Activated CD8-positive, alpha-beta memory T cell treated with anti-CD3 and anti-CD28 coated beads, Interleukin-2, amount 50 U/mL, for 4 hours (primary cell): ENCODE results near the gene SCFD2.
"Not testable (repeated sequence)": the region's sequence is repeated elsewhere in the genome, so short reads cannot be mapped to it uniquely, and the experiment has no call there.

Experiments
- DNase-seq: peaks from one replicate; pipeline ENCODE4 v3.0.0-alpha.2; 2020

The SCFD2 gene

DNA sequence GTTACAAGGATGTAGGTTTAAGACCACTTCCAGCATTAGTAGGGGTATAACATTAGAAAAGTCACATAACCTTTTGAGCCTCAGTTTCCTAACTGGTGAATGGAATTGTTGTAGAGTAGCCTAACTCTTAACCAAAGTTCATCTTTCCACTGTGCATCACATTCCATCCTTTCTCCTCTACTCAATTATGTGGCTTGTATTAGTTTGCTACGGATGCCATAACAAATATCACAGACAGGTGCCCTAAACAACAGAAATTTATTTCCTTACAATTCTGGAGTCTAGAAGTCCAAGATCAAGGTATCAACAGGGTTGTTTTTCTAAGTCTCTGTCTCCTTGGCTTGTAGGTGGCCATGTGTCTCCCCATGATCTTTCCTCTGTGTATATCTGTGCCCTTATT, 271.8 kb downstream of the SCFD2 start:
- no peak for DNase-seq

DNA sequence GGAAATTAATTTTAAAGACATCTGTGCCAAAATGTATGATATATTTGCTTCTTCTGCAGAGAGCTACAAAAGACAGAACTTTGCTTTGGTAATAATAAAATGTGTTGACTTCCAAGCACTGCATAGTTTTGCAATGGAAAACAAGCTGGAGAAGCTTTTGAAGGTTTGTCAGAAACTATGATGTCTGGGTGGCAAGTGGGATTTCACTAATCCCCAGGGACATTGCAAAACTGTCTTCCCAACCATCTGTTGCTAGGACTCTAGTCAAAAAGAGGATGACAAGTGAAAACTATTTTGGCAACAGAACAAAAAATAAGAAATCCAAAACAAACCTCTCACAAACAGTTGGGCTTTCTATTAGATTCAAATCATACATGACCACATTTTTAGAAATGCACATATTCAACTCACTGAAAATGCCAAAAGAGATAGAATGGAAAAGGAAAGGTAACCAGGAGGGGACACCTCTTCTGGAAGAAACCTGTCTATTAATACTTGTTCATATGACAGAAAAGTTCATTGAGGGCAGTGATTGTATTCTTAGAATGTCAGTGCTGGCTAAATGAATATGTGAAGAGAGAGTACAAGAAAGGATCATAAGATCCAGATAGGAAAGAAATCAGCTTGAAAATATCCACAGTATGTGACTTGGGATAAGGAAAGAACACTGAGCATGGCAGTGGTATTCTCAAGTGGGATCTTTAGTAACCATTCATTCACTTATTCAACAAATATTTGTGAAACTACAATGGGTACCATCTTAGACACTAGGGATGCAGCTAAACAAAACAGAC, 275.7 kb downstream of the SCFD2 start:
- DNase-seq: no peak

DNA sequence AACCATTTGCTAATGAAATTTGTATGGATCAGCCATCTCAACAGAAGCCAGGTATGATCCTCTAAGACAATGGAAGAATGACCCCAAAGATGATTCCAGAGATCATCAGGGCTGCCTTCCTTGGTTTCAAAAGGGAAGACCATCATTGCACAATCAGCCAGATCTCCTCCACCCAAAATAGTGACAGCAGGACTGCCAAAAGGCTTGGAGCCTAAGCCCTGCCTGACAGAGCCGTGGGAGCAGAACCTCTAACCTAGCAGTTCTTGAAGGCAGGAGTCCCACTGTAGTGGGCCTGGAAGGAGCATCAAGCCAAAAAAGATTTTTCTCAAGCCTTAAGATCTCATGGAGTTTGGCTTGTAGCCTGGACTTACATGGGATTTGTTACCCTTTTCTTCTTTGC, 277.7 kb downstream of the SCFD2 start:
- DNase-seq: no peak

DNA sequence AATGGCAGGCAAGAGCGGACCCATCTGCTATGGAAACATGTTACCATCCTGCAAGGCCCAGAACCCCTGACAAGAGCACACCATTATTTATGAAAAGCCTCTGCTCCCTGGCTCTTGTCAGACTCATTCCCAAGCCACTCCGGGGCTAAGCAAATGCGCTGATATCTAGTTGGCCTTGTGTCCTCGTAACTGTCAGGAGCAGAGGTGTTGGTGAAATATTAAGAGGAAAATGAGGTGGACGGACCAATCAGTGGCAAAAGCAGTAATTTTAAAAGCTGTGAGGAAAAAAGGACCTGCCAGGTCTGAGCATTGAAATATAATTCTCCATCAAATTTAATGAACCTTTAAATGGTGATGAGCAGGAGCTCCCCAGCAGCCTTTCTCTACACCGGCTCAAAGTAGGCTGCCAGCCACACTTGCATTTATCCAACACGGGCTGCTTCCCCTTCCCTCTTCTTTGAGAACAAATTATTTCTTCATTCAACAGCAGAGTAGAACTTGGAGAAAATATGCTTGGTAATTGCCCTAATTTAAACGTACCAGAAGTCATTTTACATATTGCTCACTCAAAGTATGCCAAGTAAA, 289.4 kb downstream of the SCFD2 start:
- no peak for DNase-seq

DNA sequence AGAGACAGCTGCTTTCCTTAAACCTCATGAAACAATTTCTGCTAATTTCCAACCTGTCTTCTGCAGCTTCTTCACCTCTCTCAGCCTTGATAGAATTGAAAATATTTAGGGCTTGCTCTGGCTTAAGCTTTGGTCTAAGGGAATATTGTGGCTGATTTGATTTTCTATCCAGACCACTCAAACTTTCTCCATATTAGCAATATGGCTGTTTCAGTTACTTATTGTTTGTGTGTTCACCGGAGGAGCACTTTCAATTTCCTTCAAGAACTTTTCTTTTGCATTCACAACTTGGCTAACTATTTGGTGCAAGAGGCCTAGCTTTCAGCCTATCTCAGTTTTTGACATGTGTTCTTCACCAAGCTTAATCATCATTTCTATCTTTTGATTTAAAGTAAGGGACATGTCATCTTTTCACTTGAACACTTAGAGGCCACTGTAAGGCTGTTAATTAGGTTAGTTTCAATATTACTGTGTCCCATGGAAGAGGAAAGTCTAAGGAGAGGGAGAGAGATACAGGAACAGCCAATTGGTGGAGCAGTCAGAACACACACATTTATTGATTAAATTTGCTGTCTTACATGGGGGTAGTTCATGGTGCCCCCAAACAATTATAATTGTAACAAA, 290.6 kb downstream of the SCFD2 start:
- no peak for DNase-seq

DNA sequence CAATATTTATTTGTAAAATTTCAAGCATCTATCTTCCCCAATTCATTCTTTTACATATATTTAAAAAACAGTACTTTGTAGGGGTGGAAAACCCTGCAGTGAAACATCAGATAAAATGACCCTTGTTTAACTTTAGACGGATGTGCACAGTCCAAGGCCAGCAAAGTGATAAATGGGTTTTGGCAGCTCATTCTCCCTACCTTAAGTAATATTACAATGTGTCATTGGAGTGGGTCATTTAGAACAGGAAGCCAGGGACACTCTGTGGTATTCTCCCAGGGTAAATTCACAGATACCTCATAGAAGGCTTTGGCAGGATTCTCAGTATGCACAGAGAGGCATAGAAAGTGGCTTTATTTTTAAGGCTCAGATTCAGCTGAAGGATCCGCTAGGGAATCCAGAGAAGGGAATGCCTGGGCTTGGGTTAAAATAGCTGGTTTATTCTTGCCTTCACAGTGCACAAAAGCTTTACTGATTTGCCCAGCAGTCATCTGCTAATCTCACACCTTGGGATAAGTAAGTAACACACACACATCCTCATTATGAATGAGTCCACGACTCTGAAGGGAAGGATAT, 297.0 kb downstream of the SCFD2 start:
- DNase-seq: no peak

DNA sequence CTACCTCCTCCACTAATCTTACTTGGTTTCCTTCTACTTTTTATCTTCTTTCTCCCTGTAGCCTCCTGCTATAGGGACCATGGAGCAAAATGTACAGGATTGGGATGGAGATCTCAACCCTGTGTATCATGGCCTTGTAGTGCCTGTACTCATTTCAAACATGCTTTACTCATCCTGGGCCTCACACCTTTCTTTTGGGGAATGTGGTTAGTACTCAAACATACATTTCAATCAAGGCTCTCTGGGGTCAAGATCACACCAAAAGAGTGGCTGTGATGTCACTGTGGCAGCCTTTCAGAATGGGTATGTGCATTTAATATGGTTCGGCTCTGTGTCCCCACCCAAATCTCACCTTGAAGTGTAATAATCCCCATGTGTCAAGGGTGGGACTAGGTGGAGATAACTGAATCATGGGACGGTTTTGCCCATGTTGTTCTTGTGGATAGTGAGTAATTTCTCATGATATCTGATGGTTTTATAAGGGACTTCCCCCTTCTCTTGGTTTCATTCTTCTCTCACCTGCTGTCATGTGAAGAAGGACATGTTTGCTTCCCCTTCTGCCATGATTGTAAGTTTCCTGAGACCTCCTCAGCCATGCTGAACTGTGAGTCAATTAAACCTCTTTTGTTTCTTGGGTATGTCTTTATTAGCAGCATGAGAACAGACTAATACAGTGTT, 298.6 kb downstream of the SCFD2 start:
- DNase-seq: no peak

DNA sequence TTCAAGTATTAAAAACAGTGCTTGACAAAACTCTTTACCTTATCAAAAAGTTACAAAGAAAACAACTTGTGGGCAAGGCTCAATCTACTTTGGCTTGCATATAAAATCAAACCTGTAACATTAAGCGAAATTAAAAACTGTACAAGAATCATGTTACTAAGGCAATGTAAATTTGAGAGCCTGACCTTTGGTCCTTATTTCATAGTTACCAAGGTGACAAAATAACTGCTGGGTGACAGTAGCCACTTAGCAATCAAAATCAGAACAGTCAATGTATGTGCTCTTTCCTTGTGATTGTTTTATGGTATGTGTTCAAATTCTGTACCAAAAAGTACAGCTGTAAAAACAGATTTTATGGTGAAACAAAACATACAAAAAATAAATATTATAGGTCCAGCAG, 299.7 kb downstream of the SCFD2 start:
- DNase-seq: no peak

DNA sequence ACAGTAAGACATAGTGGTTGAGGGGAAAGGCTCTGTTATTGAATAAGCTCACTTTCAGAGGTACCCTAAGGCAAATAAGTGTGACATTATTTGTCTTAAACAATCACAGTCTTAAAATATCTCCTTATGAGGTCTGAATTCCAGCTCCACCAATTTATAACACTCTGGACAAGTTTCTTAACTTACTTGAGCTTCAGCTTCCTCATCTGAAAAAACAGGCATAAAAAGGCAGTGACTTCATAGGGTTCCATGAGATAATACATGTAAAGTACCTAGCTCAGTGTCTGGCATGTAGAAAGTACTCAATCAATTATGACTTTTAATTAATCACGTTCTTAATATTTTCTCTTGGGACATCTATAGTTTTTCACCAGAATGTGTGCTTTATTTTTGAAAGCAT, 301.3 kb downstream of the SCFD2 start:
- no peak for DNase-seq

DNA sequence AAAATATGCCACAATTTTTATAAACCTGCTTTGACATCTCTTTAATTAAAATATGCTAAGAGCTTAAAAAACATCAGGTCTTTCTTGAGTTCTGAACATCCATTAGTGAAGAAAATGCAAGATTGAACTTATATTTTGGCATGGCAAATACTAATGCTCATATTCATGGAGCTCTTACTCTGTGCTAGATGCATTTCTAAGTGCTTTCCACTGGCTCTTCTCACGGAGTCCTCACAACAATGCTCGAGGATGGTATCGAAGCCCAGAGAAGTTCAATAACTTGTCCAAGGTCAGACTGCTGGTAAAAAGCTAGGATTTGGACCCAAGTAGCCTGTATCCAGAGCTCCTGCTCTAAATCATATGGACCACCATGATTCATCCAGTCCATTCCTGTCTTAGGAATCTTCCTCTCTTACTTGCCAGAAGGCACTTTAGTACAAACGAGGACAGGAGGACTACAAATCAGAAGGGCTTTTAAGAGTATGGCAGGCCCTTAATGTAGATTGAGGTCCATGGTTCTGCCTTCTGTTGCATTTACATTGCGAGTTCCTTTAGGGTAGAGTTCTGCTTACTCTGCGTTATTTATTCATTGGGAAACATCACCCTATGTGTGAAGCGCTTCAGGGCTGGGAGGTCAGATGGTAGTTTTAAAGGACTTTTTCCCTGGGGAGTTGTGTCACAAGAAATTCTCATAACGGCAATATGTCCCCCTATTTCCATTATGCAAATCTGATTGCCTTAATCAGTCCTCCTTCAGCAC, 304.6 kb downstream of the SCFD2 start:
- no peak for DNase-seq

DNA sequence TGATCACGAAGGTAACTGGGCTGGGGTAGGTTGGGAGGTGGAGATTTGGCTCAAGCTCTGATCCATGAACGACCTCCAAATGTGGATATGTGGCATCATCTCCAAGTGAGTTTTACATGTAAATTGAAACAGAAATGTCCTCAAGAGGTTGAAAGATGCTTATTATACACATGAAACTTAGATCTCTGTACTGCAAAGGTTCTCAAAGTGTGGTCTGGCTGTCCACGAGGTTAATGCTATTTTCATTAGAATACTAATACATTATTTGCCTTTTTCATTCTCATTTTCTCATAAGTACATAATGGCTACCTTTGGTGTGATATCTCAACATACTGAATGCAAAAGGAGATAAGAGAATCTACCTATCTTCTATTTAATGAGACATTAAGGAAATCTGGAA, 305.6 kb downstream of the SCFD2 start:
- no peak for DNase-seq

DNA sequence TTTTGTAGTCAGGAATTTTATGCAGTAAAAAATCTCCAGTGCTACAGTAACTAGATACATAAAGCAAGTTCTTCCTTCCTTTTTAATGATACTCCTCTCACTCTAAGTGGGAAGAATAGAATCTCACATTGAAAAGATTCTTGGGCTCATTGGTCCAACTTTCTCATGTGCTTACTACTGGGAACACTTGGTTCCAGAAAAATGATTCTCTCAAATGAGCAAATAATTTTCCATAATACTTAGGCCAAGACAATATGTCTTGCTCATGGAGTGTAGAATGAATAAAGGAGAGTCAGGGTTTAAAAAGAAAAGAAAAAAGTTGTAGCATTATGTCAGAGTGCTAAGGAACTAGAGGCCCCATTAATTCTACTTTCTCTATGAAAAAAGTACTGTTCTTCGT, 306.0 kb downstream of the SCFD2 start:
- no peak for DNase-seq

DNA sequence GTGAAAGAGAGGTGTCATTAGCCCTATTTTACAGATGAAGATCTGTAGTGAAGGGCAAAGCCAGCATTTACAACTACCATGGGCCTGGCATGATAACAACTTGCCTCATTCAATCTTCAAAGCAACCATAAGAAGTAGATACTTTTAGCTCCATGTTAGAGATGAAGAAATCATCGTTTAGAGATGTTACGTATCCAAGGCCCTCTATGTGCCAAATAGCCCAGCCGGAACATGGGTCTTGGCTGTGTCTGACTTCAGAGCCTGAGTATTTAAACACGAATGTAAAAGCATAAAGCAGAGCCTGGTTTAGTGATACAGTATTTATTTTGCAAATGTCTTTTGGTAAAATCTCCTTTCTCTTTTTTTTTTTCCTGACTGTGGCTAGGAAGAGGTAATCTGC, 306.6 kb downstream of the SCFD2 start:
- DNase-seq: no peak

DNA sequence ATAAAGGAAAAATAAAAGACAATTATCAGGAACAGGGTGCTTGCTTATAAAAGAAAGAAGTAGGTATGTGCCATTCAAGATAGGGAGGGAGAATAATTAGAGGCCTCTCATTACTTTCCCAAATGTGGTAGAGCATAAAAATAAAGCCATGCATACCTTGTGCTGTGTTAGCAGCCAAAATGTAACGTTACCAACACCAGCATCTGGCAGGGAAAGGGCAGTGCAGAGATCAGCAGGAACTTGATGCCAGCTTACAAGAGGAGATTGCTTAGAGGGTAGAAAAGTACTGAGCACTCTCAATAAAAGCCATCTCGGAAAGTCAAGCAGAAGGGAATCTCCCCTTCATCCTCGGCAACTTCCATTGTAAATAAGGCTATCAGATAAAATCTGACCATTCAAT, 308.2 kb downstream of the SCFD2 start:
- DNase-seq: no peak

DNA sequence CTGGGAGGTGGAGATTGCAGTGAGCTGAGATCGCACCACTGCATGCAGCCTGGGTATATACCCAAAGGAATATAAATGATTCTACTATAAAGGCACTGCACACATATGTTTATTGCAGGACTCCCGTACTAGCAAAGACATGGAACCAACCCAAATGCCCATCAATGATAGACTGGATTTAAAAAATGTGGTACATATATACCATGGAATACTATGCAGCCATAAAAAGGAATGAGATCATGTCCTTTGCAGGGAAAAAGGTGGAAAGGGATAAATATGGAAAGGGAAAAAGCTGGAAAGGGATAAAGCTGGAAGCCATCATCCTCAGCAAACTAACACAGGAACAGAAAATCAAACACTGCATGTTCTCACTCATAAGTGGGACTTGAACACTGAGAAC, 308.8 kb downstream of the SCFD2 start:
- DNase-seq: not testable (repeated sequence)

DNA sequence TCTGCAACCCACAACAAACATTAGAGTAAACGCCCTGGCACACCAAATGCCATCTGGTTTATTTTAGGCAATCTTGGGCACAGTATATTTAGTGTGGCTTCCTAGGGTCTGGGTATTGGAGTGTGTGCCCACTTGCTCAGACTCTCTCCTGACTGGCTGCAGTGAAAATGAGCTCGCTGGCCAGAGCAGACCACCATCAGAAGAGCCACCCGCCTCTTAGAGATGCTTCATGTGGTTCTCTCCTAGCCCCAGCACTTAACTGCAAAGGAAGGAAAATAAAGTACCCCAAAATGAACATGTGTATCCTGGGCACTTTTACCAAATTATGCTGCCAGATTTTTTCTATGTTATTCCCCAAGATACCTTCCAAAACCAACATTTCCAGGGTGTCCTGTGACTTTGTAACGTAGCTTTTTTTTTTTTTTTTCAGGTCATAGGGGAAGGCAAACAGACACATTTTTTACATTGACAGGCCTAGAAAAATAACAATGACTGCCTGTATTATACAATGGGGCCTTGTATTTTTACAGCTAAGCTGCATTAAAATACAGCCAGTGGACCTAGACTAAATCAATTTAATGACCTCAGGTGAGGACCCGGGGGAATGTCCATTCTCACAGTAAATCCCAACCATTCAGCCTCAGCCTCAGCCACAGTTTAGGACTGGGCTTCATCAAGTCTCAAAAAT, 310.0 kb downstream of the SCFD2 start:
- DNase-seq: no peak

DNA sequence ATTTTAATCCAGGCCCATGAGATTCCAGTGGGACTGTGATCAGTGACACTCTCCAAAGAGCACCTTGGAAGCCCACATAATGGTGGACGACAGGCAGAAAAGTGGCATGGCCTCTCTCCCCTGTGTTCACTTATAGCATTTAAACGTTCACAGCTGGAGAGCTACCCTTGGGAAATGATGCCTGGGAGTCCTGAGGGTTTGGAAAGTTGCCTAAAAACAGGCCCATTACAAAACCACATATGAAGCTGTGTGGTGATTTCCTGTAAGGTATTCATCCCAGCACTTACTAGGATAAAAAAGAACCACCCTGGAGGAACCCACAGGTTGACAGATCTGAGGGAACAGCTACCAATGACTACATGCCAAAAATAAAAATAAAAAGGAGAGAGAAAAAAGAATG, 310.6 kb downstream of the SCFD2 start:
- no peak for DNase-seq

DNA sequence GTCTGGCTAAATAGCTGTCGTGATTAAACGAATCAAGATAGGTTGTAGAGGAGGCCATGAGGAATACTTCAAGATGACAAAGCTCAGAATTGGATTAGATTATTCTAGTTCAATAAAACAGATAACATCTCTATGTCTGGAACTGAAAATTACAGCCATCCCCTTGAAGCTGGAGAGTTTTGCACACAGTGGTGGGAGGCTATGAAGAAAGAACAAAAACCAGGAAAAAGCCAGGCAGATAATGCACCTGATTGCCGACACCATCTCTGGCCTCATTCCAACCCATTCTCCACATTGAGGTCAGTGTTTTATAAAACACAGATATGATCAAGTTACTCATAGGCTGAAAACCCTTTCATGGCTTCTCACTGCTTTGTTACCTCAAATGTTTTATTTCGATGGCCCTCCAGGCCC, 315.5 kb downstream of the SCFD2 start:
- DNase-seq: no peak

DNA sequence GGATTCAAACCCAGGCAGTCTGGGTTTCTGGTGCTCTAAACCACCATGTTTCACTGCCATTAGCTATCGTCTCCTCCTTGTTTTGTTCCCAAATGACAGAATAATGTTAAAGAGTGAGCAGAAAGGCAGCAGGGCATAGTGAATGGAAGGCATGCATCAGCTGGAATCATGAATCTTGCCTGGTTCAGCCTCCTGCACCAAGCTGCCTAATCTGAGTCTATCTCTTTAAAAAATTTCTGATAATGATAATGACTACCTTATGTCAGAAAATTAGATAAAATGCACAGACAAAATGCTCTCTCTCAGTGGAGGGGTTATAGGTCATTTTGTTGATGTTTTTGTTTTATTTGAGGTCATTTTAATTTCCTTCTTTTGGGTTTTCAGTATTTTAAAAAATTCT, 316.3 kb downstream of the SCFD2 start:
- no peak for DNase-seq

DNA sequence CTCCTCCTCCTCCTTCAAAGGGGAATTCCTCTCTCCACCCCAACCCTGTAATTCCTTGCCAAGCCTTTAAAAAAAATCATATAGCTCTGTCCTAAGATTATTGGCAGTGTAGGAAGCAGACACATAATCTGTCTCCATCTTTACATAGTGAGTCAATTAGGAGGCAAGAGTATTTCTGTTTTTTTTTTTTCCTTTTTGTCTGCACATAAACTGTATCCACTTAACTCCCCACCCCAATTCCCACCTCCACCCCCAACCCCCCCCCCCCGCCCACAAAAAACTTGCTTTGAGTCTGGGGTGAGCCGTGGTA, 321.3 kb downstream of the SCFD2 start:
- DNase-seq: no peak

DNA sequence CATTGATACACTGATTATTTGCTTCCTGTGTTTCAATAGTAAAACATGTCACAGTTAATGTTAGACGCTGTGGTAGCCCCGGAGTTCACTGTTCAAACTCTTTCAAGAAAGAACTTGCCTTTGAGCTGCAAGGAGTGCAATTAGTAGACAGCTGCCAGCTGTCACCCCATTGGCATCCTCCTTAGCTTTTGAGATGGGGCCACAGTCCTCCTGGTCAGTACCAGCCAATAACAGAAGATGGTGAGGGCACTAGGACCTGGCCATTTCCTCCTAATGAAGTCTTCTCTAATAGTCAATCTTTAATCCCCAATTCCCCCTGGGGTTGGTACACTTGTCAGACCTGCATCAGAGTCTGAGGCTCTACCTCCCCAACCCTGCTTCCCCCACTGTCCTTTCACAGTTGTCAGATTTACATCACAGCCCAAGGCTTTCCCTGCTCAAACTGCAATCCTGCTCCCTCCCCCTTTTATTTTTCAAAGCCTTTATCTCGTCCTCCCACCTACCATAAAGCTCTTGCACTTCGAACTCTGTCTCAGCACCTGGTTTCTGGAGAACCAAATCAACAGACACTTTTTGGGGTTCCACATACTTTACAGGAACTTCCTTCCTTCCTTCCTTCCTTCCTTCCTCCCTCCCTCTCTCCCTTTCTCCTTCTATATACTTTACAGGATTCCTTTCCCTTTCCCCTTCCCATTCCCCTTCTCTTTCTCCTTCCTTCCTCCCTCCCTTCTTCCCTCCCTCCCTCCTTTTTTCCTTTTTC, 321.8 kb downstream of the SCFD2 start:
- DNase-seq: no peak

DNA sequence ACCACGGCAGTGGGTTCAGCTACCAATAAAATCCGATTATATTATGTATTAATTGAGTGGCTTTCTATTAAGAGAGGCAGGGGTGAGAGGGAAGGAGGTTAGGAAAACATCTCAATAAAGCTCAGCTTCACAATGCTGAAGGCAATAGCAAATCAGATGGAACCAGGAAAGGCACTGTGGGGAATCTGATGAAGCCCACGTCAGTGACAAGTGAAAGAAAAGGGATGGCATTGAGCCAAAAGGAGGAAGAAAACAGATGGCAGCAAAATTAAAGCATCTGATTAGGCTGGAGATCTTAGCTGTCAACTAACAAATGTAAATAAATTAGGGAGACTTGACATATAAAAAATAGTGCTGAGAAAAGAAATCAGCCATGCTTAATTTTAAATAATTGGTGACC, 322.8 kb downstream of the SCFD2 start:
- no peak for DNase-seq
